COLO829 (cell line): Measurements from ENCODE around the gene ICAM3.
A peak's percentile ranks its signal among the peaks of the same experiment; 100 is the strongest.
"Not testable (repeated sequence)": the region's sequence is repeated elsewhere in the genome, so short reads cannot be mapped to it uniquely, and the experiment has no call there.

Experiments used
- DNase-seq: peaks from one replicate; pipeline ENCODE4 v3.0.0; 2012; ENCODE audit warnings: low spot score

Gene ICAM3

GRCh38 chr19:10339380-10339960 lies at the start of gene ICAM3:
Gene ICAM3 (minus strand): TSS chr19:10339624. CDS start chr19:10339614, 10 bp downstream.
- DNase-seq = no peak

DNA sequence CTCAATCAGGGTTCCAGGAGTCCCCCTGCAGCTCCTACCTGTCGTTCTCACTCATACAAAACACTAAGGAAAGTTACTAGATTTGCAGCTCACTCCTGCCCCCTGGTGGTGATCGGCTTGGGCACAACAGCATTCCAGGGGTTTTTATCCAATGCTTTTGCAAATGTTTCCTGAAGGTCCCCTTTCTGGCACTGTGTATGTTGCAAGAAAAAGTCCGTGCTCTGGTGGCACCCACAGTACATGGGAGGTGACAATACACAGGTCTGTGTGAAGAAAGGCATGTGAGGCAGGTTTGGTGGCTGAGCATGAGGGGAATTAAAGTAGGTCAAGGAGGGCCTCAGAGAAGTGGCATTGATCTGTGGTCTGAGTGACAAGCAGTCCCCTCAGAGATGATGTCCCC lies 49.5 kb upstream of the ICAM3 start:
- peak; percentile 80 for DNase-seq

DNA sequence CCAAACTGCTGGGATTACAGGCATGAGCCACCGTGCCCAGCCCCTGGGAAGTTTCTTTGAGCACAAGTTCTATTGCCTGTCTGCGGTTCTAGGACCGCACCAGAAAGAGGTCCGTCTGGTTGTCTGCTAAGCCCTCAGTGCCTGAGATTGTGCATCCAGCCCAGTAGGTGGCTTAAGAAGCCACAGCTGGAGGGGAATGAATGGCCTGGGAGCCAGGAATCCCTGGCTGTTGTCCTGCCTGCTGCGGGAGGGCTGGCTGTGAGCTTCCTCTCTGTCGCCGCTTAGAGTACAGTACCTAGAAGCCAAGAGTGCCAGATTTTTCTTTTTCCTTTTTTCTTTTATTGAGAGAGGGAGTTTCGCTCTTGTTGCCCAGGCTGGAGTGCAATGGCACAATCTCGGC lies 45.2 kb upstream of the ICAM3 start:
- DNase-seq = no peak

DNA sequence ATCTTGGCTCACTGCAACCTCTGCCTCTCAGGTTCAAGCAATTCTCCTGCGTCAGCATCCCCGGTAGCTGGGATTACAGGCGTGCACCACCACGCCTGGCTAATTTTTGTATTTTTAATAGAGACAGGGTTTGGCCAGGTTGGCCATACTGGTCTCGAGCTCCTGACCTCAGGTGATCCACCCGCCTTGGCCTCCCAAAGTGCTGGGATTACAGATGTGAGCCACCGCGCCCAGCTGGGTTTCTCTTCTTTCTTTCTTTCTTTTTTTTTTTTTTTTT lies 43.7 kb upstream of the ICAM3 start:
- DNase-seq = not testable (repeated sequence)

GRCh38 chr19:10380313-10381102 lies 41.1 kb upstream of the ICAM3 start, which contains the start of gene TYK2:
Gene TYK2 (minus strand): TSS chr19:10380572. CDS start chr19:10378406, 2,166 bp downstream.
- peak; percentile 100 for DNase-seq

DNA sequence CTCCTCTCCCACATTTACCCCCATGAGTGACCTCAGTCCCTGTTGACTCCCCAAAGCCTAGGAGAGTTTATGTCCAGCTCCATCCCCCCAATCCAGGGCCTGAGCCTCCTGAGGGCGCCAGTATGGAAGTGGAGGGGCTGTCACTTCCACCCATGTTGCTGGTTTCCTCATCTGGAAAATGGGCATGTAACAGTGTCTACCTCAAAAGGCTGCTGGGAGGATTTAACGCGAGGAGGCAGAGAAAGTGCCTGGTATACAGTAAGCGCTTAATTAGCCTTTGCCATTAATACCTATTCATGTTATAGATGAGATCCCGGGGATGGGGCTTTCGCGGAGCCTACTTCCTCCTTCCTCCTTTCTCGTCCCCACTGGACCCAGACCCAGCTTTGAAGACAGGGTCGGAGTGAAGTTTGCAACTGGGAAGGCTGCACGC lies 40.5 kb upstream of the ICAM3 start:
- DNase-seq = no peak

DNA sequence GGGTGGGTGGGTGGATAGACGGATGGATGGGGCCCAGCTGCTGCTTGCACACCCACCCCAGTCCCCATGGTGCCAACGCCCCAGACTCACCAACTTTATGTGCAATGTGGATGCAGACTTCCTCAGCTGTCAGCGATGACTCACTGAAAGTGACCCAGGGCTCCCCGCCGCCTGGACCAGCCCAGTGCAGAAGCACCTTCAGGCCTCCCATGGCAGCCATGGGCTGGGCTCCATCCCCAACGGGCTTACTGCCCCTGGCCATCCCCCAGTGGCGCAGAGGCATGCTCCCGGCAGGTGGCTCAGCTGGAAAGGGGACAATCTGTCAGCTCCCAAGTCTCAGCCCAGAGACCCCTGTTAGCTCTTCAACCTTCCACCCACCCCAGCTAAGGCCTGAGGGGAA lies 38.7 kb upstream of the ICAM3 start:
- DNase-seq = no peak

DNA sequence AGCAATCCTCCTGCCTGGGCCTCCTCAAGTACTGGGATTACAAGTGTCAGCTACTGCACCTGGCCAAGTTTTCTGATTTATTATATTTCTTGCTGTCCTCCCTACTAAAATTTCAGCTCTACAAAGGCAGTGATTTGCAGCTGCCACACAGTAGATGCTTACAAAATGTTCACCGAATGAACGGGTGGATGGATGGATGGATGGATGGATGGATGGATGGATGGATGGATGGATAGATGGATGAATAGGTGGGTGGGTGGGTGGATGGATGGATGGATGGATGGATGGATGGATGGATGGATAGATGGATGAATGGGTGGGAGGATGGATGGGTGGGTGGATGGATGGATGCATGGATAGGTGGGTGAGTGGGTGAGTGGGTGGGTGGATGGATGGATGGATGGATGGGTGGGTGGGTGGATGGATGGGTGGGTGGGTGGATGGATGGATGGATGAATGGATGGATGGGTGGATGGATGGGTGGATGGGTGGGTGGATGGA lies 37.8 kb upstream of the ICAM3 start:
- not testable (repeated sequence) for DNase-seq

GRCh38 chr19:10374931-10375330 lies 35.5 kb upstream of the ICAM3 start:
- DNase-seq = no peak

GRCh38 chr19:10372690-10373089 lies 33.3 kb upstream of the ICAM3 start:
- no peak for DNase-seq

DNA sequence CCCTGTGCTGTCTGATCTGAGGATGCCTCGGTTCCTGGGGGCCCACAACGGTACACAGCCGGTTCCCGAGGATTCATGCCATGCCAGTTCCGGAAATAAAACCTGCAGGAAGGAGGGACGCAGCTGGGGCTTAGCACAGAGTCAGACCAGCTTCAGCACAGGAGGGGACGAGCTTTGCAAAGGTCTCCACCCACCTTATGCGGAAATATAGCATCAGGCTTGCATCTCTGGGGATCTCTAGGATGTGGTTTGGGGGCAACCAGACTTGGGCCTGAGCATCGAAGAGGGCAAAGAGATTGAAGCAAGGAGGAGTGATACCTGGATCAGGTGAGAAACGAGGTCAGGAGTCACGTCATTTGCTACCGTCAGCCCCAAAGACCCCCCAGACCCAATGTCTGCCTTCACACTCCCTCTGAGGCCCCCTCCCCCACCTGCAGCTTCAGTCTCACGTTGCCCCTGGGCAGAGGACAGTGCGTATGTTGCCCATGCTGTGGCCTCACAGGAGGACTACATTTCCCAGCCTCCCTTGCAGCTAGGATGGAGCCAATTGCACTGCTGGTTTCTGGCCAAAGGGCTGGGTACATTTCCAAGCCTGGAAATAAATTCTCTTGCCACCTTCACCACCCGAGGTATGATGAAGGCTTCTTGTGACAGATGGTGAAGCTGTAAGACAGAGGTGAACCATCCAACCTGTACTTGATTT lies 28.8 kb upstream of the ICAM3 start:
- no peak for DNase-seq

- not testable (repeated sequence) for DNase-seq
Measured at GRCh38 chr19:10366950-10367512, 27.6 kb upstream of the ICAM3 start.

- DNase-seq = no peak
Measured at GRCh38 chr19:10365518-10365917, 26.1 kb upstream of the ICAM3 start.

GRCh38 chr19:10364644-10365043 lies 25.2 kb upstream of the ICAM3 start:
- DNase-seq = no peak

DNA sequence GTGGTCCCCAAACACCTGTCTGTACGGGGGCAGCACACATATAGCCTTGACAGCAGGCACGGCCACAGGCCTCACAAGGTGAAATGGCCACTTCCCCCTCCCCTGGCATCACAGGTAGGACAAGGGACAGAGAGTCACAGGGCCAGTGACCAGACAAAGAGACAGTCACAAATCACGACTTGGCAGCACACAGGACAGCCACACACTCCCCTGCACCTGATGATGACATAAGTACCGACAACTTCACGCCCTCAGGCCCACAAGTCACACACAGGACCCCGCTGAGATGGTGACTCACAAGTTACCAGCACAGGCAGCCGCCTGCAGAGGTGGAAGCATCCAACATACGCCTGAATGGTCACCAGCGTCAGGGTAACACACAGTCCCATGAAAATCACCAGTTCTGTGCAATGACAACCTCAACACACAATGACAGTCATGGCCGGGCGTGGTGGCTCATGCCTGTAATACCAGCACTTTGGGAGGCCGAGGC lies 24.4 kb upstream of the ICAM3 start:
- DNase-seq = no peak

DNA sequence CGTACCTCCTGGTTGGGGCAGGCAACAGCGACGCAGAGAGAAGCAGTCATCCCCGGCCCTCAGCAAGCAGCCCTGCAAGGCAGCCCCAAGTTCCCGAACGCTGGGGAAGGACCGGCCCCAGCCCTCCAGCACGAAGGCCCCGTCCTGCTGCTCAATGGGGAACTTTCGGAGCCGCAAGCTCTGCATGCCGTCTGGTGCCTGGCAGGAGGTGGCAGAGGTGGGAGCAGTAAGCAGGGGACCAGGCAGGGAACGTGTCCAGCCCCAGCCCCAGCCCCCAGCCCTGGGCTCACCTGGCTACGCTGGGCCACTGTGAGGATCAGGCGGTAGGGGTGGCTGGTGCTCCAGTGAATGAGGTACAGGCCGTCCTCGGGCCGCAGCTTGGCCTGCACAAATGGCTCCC lies 22.8 kb upstream of the ICAM3 start:
- DNase-seq = no peak

DNA sequence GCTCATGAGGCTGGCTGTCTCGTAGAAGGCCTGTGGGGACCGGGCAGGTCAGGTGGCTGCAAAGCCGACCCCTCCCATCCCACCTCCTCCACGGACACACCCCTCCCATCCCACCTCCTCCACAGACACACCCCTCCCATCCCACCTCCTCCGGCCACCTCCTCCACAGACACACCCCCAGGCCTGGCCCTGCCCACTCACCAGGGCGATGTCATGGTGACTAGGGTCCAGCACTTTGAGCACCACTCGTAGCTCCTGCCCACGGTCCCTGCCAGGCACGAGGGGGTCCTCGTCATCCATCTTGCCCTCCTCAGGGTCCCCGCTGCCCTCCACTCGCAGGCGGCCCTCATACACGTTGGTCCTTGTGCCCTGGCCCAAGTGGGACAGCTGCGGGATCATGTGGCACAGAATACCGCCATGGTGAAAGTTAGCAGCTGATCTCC lies 22.2 kb upstream of the ICAM3 start:
- no peak for DNase-seq

DNA sequence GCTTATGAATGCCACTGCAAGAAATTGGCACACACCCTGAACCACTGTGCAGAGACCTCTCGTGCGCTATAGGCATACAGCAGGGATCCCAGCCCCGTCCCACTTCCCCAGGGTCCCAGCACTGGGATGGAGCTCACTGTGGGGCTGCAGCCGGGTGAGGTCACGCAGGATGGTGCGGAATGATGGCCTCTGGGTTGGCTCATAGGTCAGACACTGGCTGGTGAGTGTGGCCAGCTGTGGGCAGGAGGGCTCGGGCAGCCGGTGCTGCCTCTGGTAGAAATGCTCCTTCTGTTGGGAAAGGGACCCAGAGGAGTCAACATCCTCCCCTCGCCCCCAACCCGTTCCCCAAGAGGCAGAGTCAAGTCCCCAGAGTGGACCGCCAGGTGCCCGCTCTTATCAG lies 17.0 kb upstream of the ICAM3 start:
- no peak for DNase-seq

DNA sequence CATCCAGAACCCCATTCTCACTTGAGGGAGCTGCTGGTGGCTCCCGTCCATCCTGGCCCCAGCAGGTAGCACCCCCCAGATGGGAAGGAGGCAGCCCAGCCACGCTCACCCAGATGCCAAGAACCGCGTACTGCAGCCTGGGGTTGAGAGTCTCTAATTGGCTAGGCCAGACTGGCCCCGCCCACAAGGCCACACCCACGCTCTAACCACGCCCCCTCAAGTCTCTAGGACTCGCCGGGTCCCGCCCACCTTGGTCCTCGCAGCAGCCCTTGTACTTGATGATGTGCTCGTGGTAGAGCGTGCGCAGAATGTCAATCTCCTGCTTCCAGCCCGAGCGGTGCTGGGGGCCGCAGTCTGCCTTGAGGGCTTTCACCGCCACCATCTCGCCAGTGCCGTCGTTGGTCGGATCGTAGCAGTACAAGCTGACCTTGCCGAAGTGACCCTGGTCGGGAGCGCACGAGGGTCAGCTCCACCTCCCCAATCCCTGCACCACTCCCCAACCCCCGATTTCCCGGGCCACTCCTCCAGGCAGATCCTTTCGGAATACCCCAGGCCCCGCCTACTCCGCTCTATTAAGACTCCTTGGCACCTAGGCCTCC lies 14.5 kb upstream of the ICAM3 start:
- DNase-seq = no peak

DNA sequence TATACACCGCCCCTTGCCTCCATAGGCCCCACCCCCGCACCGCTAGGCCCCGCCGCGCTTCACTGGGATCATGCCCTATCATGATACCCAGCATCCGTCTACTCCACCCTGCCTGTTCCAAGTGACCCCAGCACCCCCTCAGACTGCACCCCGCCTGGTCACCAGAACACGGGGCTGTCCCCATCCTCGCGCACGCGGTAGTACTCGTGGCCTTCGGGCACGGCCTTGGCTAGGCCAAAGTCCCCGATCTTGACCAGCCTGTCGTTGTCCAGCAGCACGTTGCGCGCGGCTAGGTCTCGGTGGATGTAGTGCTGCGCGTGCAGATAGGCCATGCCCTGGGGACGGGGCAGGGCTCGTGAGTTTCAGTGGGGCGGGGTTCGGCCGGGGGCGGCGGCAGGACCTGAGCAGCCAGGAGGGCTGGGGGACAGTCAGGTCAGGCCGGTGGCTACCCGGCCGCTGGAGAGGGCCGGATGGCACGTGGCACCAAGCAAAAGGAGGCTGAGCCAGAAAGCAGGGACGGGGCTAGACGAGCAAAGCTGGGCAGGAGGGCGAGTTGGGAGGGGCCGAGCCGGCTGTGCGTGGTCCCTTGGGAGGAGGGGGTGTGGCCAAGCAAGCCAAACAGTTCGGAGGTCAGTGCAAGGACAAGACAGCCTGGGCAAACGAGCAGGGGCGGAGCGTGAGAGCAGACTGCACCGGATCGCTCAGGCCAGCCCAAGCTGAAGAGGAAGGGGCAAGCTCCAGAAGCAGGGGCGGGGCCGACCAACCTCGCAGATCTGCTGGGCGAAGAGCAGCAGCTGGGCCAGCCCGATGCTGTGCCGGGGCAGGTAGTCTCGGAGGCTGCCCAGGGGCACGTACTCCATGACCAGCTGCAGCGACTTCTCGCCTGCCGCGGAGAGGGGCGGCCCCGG lies 13.6 kb upstream of the ICAM3 start:
- DNase-seq = no peak

DNA sequence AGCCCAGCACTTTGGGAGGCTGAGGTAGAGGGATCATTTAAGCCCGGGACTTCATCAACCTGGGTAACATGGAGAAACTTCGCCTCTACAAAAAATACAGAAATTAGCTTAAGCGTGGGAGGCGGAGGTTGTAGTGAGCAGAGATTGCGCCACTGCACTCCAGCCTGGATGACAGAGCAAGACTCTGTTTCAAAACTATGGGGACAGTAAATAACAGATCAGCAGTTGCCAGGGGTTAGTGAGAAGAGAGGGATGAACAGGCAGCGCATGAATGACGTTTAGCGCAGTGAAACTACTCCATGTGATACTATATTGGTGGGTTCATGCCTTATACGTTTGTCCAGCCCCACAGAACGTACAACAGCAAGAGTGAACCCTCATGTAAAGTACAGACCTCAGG lies 7.1 kb upstream of the ICAM3 start:
- no peak for DNase-seq
